ENCODE data around the gene POPDC3. TPM values are rescaled to one million over a fixed set of nuclear protein-coding genes. Genes with fewer than 3 reads are reported as not detected.
A peak's percentile ranks its signal among the peaks of the same experiment; 100 is the strongest.

POPDC3 gene
- total and polyA plus RNA-seq, 2 donors, result 0.33 to 0.41 TPM

- no peak for DNase-seq (ENCODE audit: low read depth in 6 of 9, low spot score in 9 of 9)
- Histone ChIP-seq H3K27ac (ENCODE audit: low read depth in 1 of 2, low read length in 1 of 2) (no peak overlapping the region), H3K4me3 (ENCODE audit: low read length in 2 of 2) (no peak overlapping the region), H3K9me3 (ENCODE audit: control insufficient read depth in 2 of 2, insufficient read depth in 1 of 2, low read length in 1 of 2) (peaks cover 0 to 4% of the 10 kb centered on the region in 2 donors), H3K4me1 (ENCODE audit: control insufficient read depth in 2 of 2, insufficient read depth in 2 of 2, low read length in 2 of 2) (peaks cover 2 to 12% of the 10 kb centered on the region in 2 donors), H3K27me3 (ENCODE audit: control insufficient read depth in 2 of 2, insufficient read depth in 1 of 2, low read length in 1 of 2) (peaks cover 36 to 59% of the 10 kb centered on the region in 2 donors), H3K36me3 (ENCODE audit: control insufficient read depth in 2 of 2, insufficient read depth in 2 of 2, low read length in 1 of 2) (no peaks in the 10 kb centered on the region)
- 94% methylated on average over 2 of the region's 2 CpGs for WGBS
These were observed 41.7 kb downstream of the POPDC3 start for GRCh38 chr6:105138141-105138540.

GRCh38 chr6:105137388-105137787, 42.4 kb downstream of the POPDC3 start:
- Histone ChIP-seq H3K4me3 (ENCODE audit: low read length in 2 of 2) (peak overlapping the region; percentile 39 to 54), H3K36me3 (ENCODE audit: control insufficient read depth in 2 of 2, insufficient read depth in 2 of 2, low read length in 1 of 2) (no peaks in the 10 kb centered on the region), H3K9me3 (ENCODE audit: control insufficient read depth in 2 of 2, insufficient read depth in 1 of 2, low read length in 1 of 2) (peaks cover 0 to 4% of the 10 kb centered on the region in 2 donors), H3K4me1 (ENCODE audit: control insufficient read depth in 2 of 2, insufficient read depth in 2 of 2, low read length in 2 of 2) (peaks cover 2 to 12% of the 10 kb centered on the region in 2 donors), H3K27ac (ENCODE audit: low read depth in 1 of 2, low read length in 1 of 2) (no peak overlapping the region), H3K27me3 (ENCODE audit: control insufficient read depth in 2 of 2, insufficient read depth in 1 of 2, low read length in 1 of 2) (peaks cover 36 to 59% of the 10 kb centered on the region in 2 donors)
- WGBS, result 6% methylated on average over 32 of the region's 32 CpGs
- peak in 1 of 9 donors; percentile 1 for DNase-seq (ENCODE audit: low read depth in 6 of 9, low spot score in 9 of 9)

DNA sequence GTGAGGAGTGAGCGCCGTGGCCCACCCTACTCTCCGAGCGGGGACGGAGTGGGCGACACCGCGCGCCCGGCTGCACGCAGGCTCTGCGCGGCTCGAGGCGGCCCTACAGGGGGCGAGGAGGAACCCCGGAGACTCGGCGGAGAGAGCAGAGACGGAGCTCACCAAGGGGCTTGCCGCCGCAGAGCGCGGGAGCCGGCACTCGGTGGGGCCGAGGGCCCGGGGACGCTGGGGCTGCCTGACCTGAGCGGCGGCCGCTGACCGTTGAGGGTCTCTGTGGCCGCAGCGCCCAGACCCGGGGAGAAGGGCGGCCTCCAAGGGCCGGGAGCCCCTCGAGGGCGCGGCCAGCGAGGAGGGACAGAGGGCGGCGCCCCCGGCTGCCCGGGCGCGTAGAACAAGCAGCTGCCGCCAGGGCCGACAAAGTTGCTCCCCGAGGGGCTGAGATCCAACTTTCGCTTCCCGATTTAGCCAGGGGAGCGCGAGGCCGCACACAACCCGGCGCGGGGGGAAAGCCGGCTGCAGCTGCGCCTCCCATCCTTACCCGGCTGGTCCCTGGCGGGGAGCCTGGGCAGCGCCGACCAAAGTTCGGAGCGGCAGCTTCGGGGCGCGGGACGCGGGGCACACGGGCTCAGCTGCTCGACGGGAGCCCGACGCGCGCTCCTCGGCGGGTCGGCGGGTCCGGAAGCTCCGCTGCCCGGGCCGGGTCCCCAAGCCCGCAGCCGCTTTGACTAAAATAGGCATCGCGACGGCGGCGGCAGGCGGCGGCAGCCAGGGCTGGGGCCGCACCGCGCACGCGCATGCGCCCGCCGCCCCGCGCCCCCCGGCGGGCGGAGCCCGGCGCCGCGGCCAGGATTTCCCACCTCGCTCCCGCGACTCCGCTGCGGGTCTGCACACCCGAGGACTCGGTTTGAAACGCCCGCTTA, 43.1 kb downstream of the POPDC3 start:
- Histone ChIP-seq H3K36me3 (ENCODE audit: control insufficient read depth in 2 of 2, insufficient read depth in 2 of 2, low read length in 1 of 2) (no peaks in the 10 kb centered on the region), H3K4me3 (ENCODE audit: low read length in 2 of 2) (peak overlapping the region; percentile 43 to 54), H3K27me3 (ENCODE audit: control insufficient read depth in 2 of 2, insufficient read depth in 1 of 2, low read length in 1 of 2) (peaks cover 36 to 61% of the 10 kb centered on the region in 2 donors), H3K27ac (ENCODE audit: low read depth in 1 of 2, low read length in 1 of 2) (no peak overlapping the region), H3K4me1 (ENCODE audit: control insufficient read depth in 2 of 2, insufficient read depth in 2 of 2, low read length in 2 of 2) (peaks cover 2 to 12% of the 10 kb centered on the region in 2 donors), H3K9me3 (ENCODE audit: control insufficient read depth in 2 of 2, insufficient read depth in 1 of 2, low read length in 1 of 2) (peaks cover 0 to 4% of the 10 kb centered on the region in 2 donors)
- WGBS, result 1% methylated on average over 122 of the region's 122 CpGs
- peak in 7 of 9 donors; percentile 15 to 61 (median 28) for DNase-seq (ENCODE audit: low read depth in 6 of 9, low spot score in 9 of 9)

- peaks cover 36 to 61% of the 10 kb centered on the region in 2 donors for H3K27me3 ChIP-seq (ENCODE audit: control insufficient read depth in 2 of 2, insufficient read depth in 1 of 2, low read length in 1 of 2)
- no peak overlapping the region for H3K27ac ChIP-seq (ENCODE audit: low read depth in 1 of 2, low read length in 1 of 2)
- H3K36me3 ChIP-seq (ENCODE audit: control insufficient read depth in 2 of 2, insufficient read depth in 2 of 2, low read length in 1 of 2), result no peaks in the 10 kb centered on the region
- WGBS, result 14% methylated on average over 24 of the region's 24 CpGs
- peak overlapping the region; percentile 43 to 54 for H3K4me3 ChIP-seq (ENCODE audit: low read length in 2 of 2)
- peak in 2 of 9 donors; percentile 1 to 14 for DNase-seq (ENCODE audit: low read depth in 6 of 9, low spot score in 9 of 9)
- peaks cover 2 to 12% of the 10 kb centered on the region in 2 donors for H3K4me1 ChIP-seq (ENCODE audit: control insufficient read depth in 2 of 2, insufficient read depth in 2 of 2, low read length in 2 of 2)
- peaks cover 0 to 4% of the 10 kb centered on the region in 2 donors for H3K9me3 ChIP-seq (ENCODE audit: control insufficient read depth in 2 of 2, insufficient read depth in 1 of 2, low read length in 1 of 2)
These were observed 43.8 kb downstream of the POPDC3 start for GRCh38 chr6:105135907-105136430.

GRCh38 chr6:105135056-105135455, 44.8 kb downstream of the POPDC3 start:
- no peak for DNase-seq (ENCODE audit: low read depth in 6 of 9, low spot score in 9 of 9)
- 91% methylated on average over 4 of the region's 4 CpGs for WGBS
- Histone ChIP-seq H3K4me1 (ENCODE audit: control insufficient read depth in 2 of 2, insufficient read depth in 2 of 2, low read length in 2 of 2) (peaks cover 2 to 12% of the 10 kb centered on the region in 2 donors), H3K4me3 (ENCODE audit: low read length in 2 of 2) (no peak overlapping the region), H3K36me3 (ENCODE audit: control insufficient read depth in 2 of 2, insufficient read depth in 2 of 2, low read length in 1 of 2) (no peaks in the 10 kb centered on the region), H3K27me3 (ENCODE audit: control insufficient read depth in 2 of 2, insufficient read depth in 1 of 2, low read length in 1 of 2) (peaks cover 33 to 58% of the 10 kb centered on the region in 2 donors), H3K9me3 (ENCODE audit: control insufficient read depth in 2 of 2, insufficient read depth in 1 of 2, low read length in 1 of 2) (peaks cover 0 to 4% of the 10 kb centered on the region in 2 donors), H3K27ac (ENCODE audit: low read depth in 1 of 2, low read length in 1 of 2) (no peak overlapping the region)

GRCh38 chr6:105122717-105123116, 57.1 kb downstream of the POPDC3 start:
- H3K36me3 ChIP-seq (ENCODE audit: control insufficient read depth in 2 of 2, insufficient read depth in 2 of 2, low read length in 1 of 2), result no peaks in the 10 kb centered on the region

GRCh38 chr6:105121981-105122380, 57.8 kb downstream of the POPDC3 start:
- Histone ChIP-seq H3K9me3 (ENCODE audit: control insufficient read depth in 2 of 2, insufficient read depth in 1 of 2, low read length in 1 of 2) (no peaks in the 10 kb centered on the region), H3K4me3 (ENCODE audit: low read length in 2 of 2) (no peak overlapping the region), H3K36me3 (ENCODE audit: control insufficient read depth in 2 of 2, insufficient read depth in 2 of 2, low read length in 1 of 2) (no peaks in the 10 kb centered on the region), H3K27ac (ENCODE audit: low read depth in 1 of 2, low read length in 1 of 2) (no peak overlapping the region), H3K4me1 (ENCODE audit: control insufficient read depth in 2 of 2, insufficient read depth in 2 of 2, low read length in 2 of 2) (no peaks in the 10 kb centered on the region), H3K27me3 (ENCODE audit: control insufficient read depth in 2 of 2, insufficient read depth in 1 of 2, low read length in 1 of 2) (no peaks in the 10 kb centered on the region)
- DNase-seq (ENCODE audit: low read depth in 6 of 9, low spot score in 9 of 9), result no peak
- 91% methylated on average over 3 of the region's 3 CpGs for WGBS

More at GRCh38 chr6:105122717-105123116, 57.1 kb downstream of the POPDC3 start:
- WGBS, result 80% methylated on average over 6 of the region's 6 CpGs
- no peak for DNase-seq (ENCODE audit: low read depth in 6 of 9, low spot score in 9 of 9)
- H3K4me3 ChIP-seq (ENCODE audit: low read length in 2 of 2), result no peak overlapping the region
- H3K27ac ChIP-seq (ENCODE audit: low read depth in 1 of 2, low read length in 1 of 2), result no peak overlapping the region
- no peaks in the 10 kb centered on the region for H3K9me3 ChIP-seq (ENCODE audit: control insufficient read depth in 2 of 2, insufficient read depth in 1 of 2, low read length in 1 of 2)
- H3K4me1 ChIP-seq (ENCODE audit: control insufficient read depth in 2 of 2, insufficient read depth in 2 of 2, low read length in 2 of 2), result no peaks in the 10 kb centered on the region
- no peaks in the 10 kb centered on the region for H3K27me3 ChIP-seq (ENCODE audit: control insufficient read depth in 2 of 2, insufficient read depth in 1 of 2, low read length in 1 of 2)

DNA sequence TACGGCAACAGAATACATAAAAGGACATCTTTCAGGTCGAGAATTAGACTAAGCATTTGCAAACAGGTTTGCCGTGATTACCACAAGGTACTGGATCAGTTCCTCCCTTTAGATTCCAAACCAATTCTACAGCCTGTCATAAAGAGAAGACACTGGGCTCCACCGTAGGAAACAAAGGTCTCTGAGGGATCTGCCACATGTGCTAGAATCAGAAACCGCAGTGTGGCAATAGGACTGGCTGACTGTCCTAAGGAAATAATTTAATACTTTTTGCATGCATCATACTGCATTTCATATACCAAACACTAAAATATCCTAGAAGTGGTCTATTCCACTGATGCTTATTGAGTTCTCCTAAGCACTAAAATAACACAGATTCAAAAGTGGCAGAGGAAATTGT, 59.2 kb downstream of the POPDC3 start:
- 95% methylated on average over 5 of the region's 5 CpGs for WGBS
- Histone ChIP-seq H3K27me3 (ENCODE audit: control insufficient read depth in 2 of 2, insufficient read depth in 1 of 2, low read length in 1 of 2) (no peaks in the 10 kb centered on the region), H3K27ac (ENCODE audit: low read depth in 1 of 2, low read length in 1 of 2) (no peak overlapping the region), H3K36me3 (ENCODE audit: control insufficient read depth in 2 of 2, insufficient read depth in 2 of 2, low read length in 1 of 2) (no peaks in the 10 kb centered on the region), H3K4me1 (ENCODE audit: control insufficient read depth in 2 of 2, insufficient read depth in 2 of 2, low read length in 2 of 2) (no peaks in the 10 kb centered on the region), H3K9me3 (ENCODE audit: control insufficient read depth in 2 of 2, insufficient read depth in 1 of 2, low read length in 1 of 2) (no peaks in the 10 kb centered on the region), H3K4me3 (ENCODE audit: low read length in 2 of 2) (no peak overlapping the region)
- no peak for DNase-seq (ENCODE audit: low read depth in 6 of 9, low spot score in 9 of 9)

DNA sequence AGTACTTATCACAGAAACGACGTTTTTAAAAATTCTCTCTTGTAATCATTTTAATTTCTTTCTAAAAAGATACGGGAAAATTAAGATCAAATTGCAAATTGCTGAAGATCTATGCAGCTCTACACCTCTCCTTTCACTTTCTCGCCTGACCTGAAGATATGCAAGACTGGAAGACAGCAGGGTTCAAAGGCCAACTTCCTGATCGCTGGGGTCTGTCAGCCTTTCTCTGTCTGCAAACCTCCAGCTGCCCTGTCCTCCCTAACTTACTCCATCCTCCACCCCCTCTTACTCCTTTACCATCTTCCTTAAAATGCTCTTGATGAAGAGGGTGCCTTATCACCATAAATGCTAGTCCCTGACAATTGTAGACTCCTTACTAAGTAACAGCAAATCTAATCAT, 63.7 kb downstream of the POPDC3 start:
- no peak for DNase-seq (ENCODE audit: low read depth in 6 of 9, low spot score in 9 of 9)
- H3K4me3 ChIP-seq (ENCODE audit: low read length in 2 of 2), result no peak overlapping the region
- no peaks in the 10 kb centered on the region for H3K4me1 ChIP-seq (ENCODE audit: control insufficient read depth in 2 of 2, insufficient read depth in 2 of 2, low read length in 2 of 2)
- 88% methylated on average over 5 of the region's 5 CpGs for WGBS
- no peaks in the 10 kb centered on the region for H3K27me3 ChIP-seq (ENCODE audit: control insufficient read depth in 2 of 2, insufficient read depth in 1 of 2, low read length in 1 of 2)
- no peaks in the 10 kb centered on the region for H3K9me3 ChIP-seq (ENCODE audit: control insufficient read depth in 2 of 2, insufficient read depth in 1 of 2, low read length in 1 of 2)
- H3K36me3 ChIP-seq (ENCODE audit: control insufficient read depth in 2 of 2, insufficient read depth in 2 of 2, low read length in 1 of 2), result no peaks in the 10 kb centered on the region
- H3K27ac ChIP-seq (ENCODE audit: low read depth in 1 of 2, low read length in 1 of 2), result no peak overlapping the region
